ENCODE results near the gene EPS8L3. TPM values are rescaled to one million over a fixed set of nuclear protein-coding genes. Genes with fewer than 3 reads are reported as not detected.

EPS8L3 gene
- total and polyA plus RNA-seq, 9 of the 15 experiments (the other 6 are each of a cell fraction or from before 2014, with no cell fraction given), result 0.09 to 0.42 (median 0.14) TPM; not detected in 5

- TF ChIP-seq ZNF583 (CRISPR knock-in tag; IDR thresholded peaks at IDR 0.05) (no peak), KDM1A (IDR thresholded peaks at IDR 0.05) (peak in 1 of 2 experiments; percentile 44; a peak in 1 of 4 replicates), CSDE1 (IDR thresholded peaks at IDR 0.05) (no peak), RCOR1 (IDR thresholded peaks at IDR 0.05; ENCODE audit: borderline replicate concordance in 1 of 2, low read depth in 2 of 2, low read length in 2 of 2) (peak in 1 of 2 experiments; percentile 88; a peak in 3 of 4 replicates), REST (IDR thresholded peaks at IDR 0.05; ENCODE audit: borderline replicate concordance) (peak; percentile 19; the same call in 1 of the 2 replicates), REST (CRISPR knock-in tag; IDR thresholded peaks at IDR 0.05; ENCODE audit: low read depth) (no peak), CREM (IDR thresholded peaks at IDR 0.05; ENCODE audit: low read depth) (peak; percentile 22; the same call in 1 of the 2 replicates), ZNF586 (CRISPR knock-in tag; conservative IDR thresholded peaks at IDR 0.05) (no peak), GATA2 (CRISPR knock-in tag; IDR thresholded peaks at IDR 0.05) (0 out of 2 replicates have a peak, but pooled peaks have one; percentile 30), L3MBTL2 (IDR thresholded peaks at IDR 0.05) (peak; percentile 26; the same call in 1 of the 2 replicates), CTCF (IDR thresholded peaks at IDR 0.05 in 2 of 3, conservative IDR thresholded peaks at IDR 0.05 in 1 of 3; ENCODE audit: insufficient read depth in 2 of 3, low read depth in 1 of 3, low read length in 3 of 3) (peak; percentile 70 to 82 (median 71)), HDAC1 (IDR thresholded peaks at IDR 0.05) (peak in 1 of 2 experiments; percentile 64; a peak in 2 of 4 replicates), CAMTA2 (CRISPR knock-in tag; conservative IDR thresholded peaks at IDR 0.05) (no peak), U2AF2 (optimal IDR thresholded peaks at IDR 0.05; ENCODE audit: low read depth, low read length) (no peak), ZZZ3 (IDR thresholded peaks at IDR 0.05) (no peak)
These were observed 25.2 kb upstream of the EPS8L3 start (continued) for GRCh38 chr1:109788695-109789521.
